ENCODE results near the gene HMGB2. TPM values are rescaled to one million over a fixed set of nuclear protein-coding genes. Genes with fewer than 3 reads are reported as not detected.
A peak's percentile ranks its signal among the peaks of the same experiment; 100 is the strongest.

The HMGB2 gene
- total RNA-seq, 2 donors from 2014 or later = 567 to 924 TPM

GRCh38 chr4:173316060-173316459, 18.1 kb downstream of the HMGB2 start:
- Mint-ChIP-seq H3K36me3 (no peaks in the 10 kb centered on the region), H3K9me3 (no peaks in the 10 kb centered on the region), H3K27ac (no peak overlapping the region)
- ATAC-seq (peak in 1 of 2 donors; percentile 10), DNase-seq (ENCODE audit: low spot score in 2 of 2) (no peak)

GRCh38 chr4:173314715-173315114, 19.4 kb downstream of the HMGB2 start:
- H3K9me3 Mint-ChIP-seq = no peaks in the 10 kb centered on the region
- no peak for DNase-seq (ENCODE audit: low spot score in 2 of 2)
- no peak overlapping the region for H3K27ac Mint-ChIP-seq
- no peak for ATAC-seq
- no peaks in the 10 kb centered on the region for H3K36me3 Mint-ChIP-seq

- Mint-ChIP-seq H3K9me3 (no peaks in the 10 kb centered on the region), H3K27ac (no peak overlapping the region), H3K36me3 (no peaks in the 10 kb centered on the region)
- no peak for ATAC-seq
- no peak for DNase-seq (ENCODE audit: low spot score in 2 of 2)
These were observed 22.8 kb downstream of the HMGB2 start for GRCh38 chr4:173311368-173311767.

DNA sequence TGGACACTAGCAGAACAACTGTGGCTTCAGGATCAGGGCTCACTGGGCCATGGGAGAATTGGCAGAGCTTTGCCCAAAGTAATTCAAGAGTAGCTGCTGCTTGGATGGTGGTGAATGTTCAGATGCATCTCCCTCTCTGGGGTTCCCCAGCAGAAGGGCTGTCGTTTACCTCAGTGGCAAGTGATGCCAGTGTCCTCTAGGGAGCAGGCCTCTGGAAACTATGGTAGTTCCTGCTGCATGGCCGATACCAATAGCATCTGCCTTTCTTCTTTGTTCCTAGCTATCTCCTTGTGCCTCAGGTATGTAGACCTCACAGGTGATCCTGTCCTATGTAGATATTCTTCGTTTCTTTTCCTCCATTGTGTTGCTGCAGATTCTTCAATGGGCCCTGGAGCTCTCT, 26.4 kb downstream of the HMGB2 start:
- no peaks in the 10 kb centered on the region for H3K36me3 Mint-ChIP-seq
- H3K9me3 Mint-ChIP-seq = no peaks in the 10 kb centered on the region
- ATAC-seq (no peak), DNase-seq (ENCODE audit: low spot score in 2 of 2) (no peak)
- H3K27ac Mint-ChIP-seq = no peak overlapping the region

- Mint-ChIP-seq H3K36me3 (no peaks in the 10 kb centered on the region), H3K27ac (no peak overlapping the region), H3K9me3 (no peaks in the 10 kb centered on the region)
- peak in 1 of 2 donors; percentile 22 for DNase-seq (ENCODE audit: low spot score in 2 of 2)
- ATAC-seq = peak; percentile 58 to 69
These were observed 32.5 kb downstream of the HMGB2 start for GRCh38 chr4:173301518-173302201.

GRCh38 chr4:173294444-173294843, 39.7 kb downstream of the HMGB2 start:
- Mint-ChIP-seq H3K36me3 (no peaks in the 10 kb centered on the region), H3K27ac (no peak overlapping the region), H3K9me3 (no peaks in the 10 kb centered on the region)
- DNase-seq (ENCODE audit: low spot score in 2 of 2) (no peak), ATAC-seq (no peak)

- Mint-ChIP-seq H3K36me3 (no peaks in the 10 kb centered on the region), H3K27ac (no peak overlapping the region), H3K9me3 (no peaks in the 10 kb centered on the region)
- DNase-seq (ENCODE audit: low spot score in 2 of 2) (no peak), ATAC-seq (no peak)
These were observed 40.5 kb downstream of the HMGB2 start for GRCh38 chr4:173293663-173294062.

GRCh38 chr4:173291899-173292298, 42.3 kb downstream of the HMGB2 start:
- ATAC-seq (no peak), DNase-seq (ENCODE audit: low spot score in 2 of 2) (no peak)
- no peaks in the 10 kb centered on the region for H3K36me3 Mint-ChIP-seq
- no peaks in the 10 kb centered on the region for H3K9me3 Mint-ChIP-seq
- no peak overlapping the region for H3K27ac Mint-ChIP-seq

GRCh38 chr4:173289353-173289727, 44.8 kb downstream of the HMGB2 start:
- Mint-ChIP-seq H3K27ac (peak overlapping the region in 1 of 2 donors; percentile 28), H3K36me3 (peaks cover 8 to 15% of the 10 kb centered on the region in 2 donors), H3K9me3 (peaks cover 0 to 3% of the 10 kb centered on the region in 2 donors)
- ATAC-seq = peak; percentile 33
- no peak for DNase-seq (ENCODE audit: low spot score in 2 of 2)

DNA sequence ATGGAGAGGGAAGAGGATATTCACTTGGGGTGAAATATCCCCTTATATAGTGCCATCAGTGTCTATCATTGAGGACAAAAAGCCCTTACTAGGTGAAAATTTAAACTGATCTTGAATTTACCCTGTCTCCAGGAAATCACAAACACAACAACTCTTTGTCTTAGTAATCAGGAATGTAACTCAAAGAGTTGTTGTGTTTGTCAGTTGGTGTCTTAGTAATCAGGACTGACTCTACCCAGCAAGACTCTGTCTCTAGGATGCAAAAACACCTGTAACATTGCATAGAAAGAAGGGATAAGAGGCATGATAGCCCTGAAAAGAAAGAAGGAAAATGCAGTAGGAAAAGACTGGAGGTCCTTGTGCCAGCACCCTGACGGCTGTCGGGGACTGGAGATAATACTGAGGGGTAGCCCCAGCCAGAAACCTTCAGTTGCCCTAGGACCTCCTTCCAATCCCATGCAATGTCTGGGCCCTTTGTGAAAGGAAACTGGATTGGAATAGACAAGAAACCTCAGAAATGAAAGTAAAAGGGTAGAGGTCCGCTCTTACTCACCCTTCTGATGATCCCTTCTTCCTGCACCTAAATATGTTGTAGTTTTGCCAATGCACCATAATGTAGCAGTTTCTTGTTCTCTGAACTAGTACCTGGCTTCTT, 45.3 kb downstream of the HMGB2 start:
- no peak for DNase-seq (ENCODE audit: low spot score in 2 of 2)
- peak overlapping the region; percentile 28 to 30 for H3K27ac Mint-ChIP-seq
- peaks cover 0 to 3% of the 10 kb centered on the region in 2 donors for H3K9me3 Mint-ChIP-seq
- H3K36me3 Mint-ChIP-seq = peaks cover 8 to 18% of the 10 kb centered on the region in 2 donors
- ATAC-seq = peak; percentile 80 to 82

DNA sequence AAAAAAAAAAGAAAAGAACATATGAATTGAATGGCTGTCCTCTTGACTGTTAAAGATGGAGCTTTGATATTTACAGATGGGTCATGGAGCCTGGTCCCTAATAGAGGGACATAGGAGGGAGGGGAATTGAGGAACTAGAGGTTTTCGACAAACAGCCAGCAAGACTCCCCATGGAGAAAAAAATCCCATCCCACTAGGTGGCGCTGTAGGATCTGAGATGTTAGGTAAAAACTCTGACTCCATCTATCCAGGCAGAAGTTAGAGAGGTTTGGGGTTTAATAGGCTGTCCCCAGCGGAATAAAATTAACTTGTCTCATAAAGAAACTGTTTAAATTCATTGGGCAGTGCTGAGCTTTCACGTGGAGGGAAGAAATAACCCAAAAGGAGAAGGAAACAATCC, 45.9 kb downstream of the HMGB2 start:
- DNase-seq (ENCODE audit: low spot score in 2 of 2) (peak in 1 of 2 donors; percentile 85), ATAC-seq (peak; percentile 62 to 69)
- peaks cover 9 to 23% of the 10 kb centered on the region in 2 donors for H3K36me3 Mint-ChIP-seq
- peaks cover 0 to 3% of the 10 kb centered on the region in 2 donors for H3K9me3 Mint-ChIP-seq
- H3K27ac Mint-ChIP-seq = peak overlapping the region; percentile 28 to 30

DNA sequence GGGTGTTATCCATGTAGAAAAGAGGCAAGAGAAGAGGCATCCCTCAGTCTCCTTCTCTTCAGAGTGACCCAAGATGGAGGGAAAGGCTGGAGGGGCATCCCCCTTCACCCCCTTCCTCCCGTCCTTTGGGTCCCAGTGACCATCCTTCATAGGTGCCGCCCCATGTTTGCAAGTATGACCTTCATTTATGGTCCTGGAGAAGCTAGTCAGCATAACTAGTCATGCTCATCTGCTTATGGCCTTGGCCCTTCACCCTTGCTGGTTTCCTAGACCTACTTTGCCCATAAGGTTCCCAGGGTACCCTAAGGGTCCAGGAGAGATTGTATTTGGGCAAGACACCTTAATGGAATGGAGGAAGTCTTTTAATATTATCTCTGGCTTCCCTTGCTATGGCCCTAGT, 46.7 kb downstream of the HMGB2 start:
- H3K9me3 Mint-ChIP-seq = peaks cover 0 to 3% of the 10 kb centered on the region in 2 donors
- H3K27ac Mint-ChIP-seq = no peak overlapping the region
- peaks cover 17 to 24% of the 10 kb centered on the region in 2 donors for H3K36me3 Mint-ChIP-seq
- ATAC-seq (no peak), DNase-seq (ENCODE audit: low spot score in 2 of 2) (no peak)

GRCh38 chr4:173284463-173284862, 49.7 kb downstream of the HMGB2 start:
- H3K9me3 Mint-ChIP-seq = peaks cover 0 to 3% of the 10 kb centered on the region in 2 donors
- no peak for DNase-seq (ENCODE audit: low spot score in 2 of 2)
- ATAC-seq = no peak
- H3K27ac Mint-ChIP-seq = no peak overlapping the region
- peaks cover 25 to 31% of the 10 kb centered on the region in 2 donors for H3K36me3 Mint-ChIP-seq

GRCh38 chr4:173282626-173283025, 51.5 kb downstream of the HMGB2 start:
- Mint-ChIP-seq H3K9me3 (peaks cover 0 to 3% of the 10 kb centered on the region in 2 donors), H3K36me3 (peaks cover 25 to 31% of the 10 kb centered on the region in 2 donors), H3K27ac (no peak overlapping the region)
- no peak for ATAC-seq
- DNase-seq (ENCODE audit: low spot score in 2 of 2) = no peak

- no peak for DNase-seq (ENCODE audit: low spot score in 2 of 2)
- Mint-ChIP-seq H3K27ac (no peak overlapping the region), H3K36me3 (peaks cover 25 to 31% of the 10 kb centered on the region in 2 donors), H3K9me3 (peaks cover 0 to 3% of the 10 kb centered on the region in 2 donors)
- ATAC-seq = no peak
These were observed 51.9 kb downstream of the HMGB2 start for GRCh38 chr4:173282256-173282562.

GRCh38 chr4:173281406-173282255, 52.5 kb downstream of the HMGB2 start:
- H3K36me3 Mint-ChIP-seq = peaks cover 23 to 31% of the 10 kb centered on the region in 2 donors
- peak overlapping the region; percentile 11 to 37 for H3K27ac Mint-ChIP-seq
- DNase-seq (ENCODE audit: low spot score in 2 of 2) (no peak), ATAC-seq (no peak)
- H3K9me3 Mint-ChIP-seq = peaks cover 0 to 3% of the 10 kb centered on the region in 2 donors

Measured in activated naive CD4-positive, alpha-beta T cell treated with anti-CD3 and anti-CD28 coated beads, Interleukin-2, amount 50 U/mL, for 72 hours (primary cell).